Measurements from ENCODE around the gene UMAD1.

The UMAD1 gene

DNA sequence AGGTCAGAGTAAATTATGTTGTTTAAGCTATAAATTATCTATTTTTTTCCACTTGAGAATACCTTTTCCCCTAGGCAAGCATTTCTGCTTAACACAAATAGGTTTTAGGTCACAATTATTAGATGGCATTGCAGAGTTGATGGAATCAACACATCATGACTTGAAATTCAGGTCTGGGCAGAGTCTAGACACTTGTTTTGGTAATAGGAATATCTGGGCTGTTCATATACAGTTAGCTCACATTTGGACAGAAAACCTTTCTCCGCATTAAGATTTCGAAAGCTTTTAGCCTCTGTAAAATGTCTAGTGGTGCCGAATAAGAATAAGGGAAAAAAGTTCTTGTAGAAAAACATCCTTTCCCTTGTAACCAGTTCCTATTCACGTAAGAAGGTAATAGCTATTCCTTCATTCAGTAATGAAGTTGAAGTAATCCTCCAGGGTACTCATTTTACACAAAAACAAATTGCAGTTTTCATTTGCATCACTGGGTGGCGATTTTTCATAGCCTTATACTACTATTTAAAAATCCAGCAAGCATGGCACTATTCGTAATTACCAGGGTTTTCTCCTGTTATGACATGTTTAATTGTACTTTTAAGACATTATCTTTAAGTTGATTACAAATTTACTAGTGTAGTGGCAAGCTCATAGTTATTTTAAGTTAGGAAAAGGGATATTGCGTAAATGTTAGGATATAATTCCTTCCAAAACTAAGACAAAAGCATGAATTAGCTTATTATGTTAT is 40.8 kb downstream of the UMAD1 start:
- TF ChIP-seq NFIC (IDR thresholded peaks at IDR 0.05) = no peak
- TF ChIP-seq EP300 (IDR thresholded peaks at IDR 0.05; ENCODE audit: borderline replicate concordance) = no peak
- TF ChIP-seq, protein P1, sequence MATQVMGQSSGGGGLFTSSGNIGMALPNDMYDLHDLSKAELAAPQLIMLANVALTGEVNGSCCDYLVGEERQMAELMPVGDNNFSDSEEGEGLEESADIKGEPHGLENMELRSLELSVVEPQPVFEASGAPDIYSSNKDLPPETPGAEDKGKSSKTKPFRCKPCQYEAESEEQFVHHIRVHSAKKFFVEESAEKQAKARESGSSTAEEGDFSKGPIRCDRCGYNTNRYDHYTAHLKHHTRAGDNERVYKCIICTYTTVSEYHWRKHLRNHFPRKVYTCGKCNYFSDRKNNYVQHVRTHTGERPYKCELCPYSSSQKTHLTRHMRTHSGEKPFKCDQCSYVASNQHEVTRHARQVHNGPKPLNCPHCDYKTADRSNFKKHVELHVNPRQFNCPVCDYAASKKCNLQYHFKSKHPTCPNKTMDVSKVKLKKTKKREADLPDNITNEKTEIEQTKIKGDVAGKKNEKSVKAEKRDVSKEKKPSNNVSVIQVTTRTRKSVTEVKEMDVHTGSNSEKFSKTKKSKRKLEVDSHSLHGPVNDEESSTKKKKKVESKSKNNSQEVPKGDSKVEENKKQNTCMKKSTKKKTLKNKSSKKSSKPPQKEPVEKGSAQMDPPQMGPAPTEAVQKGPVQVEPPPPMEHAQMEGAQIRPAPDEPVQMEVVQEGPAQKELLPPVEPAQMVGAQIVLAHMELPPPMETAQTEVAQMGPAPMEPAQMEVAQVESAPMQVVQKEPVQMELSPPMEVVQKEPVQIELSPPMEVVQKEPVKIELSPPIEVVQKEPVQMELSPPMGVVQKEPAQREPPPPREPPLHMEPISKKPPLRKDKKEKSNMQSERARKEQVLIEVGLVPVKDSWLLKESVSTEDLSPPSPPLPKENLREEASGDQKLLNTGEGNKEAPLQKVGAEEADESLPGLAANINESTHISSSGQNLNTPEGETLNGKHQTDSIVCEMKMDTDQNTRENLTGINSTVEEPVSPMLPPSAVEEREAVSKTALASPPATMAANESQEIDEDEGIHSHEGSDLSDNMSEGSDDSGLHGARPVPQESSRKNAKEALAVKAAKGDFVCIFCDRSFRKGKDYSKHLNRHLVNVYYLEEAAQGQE (IDR thresholded peaks at IDR 0.05; ENCODE audit: low read depth) = no peak
- no peak for TF ChIP-seq TCF12 (IDR thresholded peaks at IDR 0.05; ENCODE audit: low read depth)
- peak; percentile 72 for TF ChIP-seq RAD21 (IDR thresholded peaks at IDR 0.05; ENCODE audit: low read depth)
- TF ChIP-seq, protein P2, sequence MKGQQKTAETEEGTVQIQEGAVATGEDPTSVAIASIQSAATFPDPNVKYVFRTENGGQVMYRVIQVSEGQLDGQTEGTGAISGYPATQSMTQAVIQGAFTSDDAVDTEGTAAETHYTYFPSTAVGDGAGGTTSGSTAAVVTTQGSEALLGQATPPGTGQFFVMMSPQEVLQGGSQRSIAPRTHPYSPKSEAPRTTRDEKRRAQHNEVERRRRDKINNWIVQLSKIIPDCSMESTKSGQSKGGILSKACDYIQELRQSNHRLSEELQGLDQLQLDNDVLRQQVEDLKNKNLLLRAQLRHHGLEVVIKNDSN (IDR thresholded peaks at IDR 0.05) = no peak
- no peak for TF ChIP-seq YY1 (IDR thresholded peaks at IDR 0.05; ENCODE audit: low read depth)
- TF ChIP-seq TAF1 (IDR thresholded peaks at IDR 0.05; ENCODE audit: low read depth) = no peak

DNA sequence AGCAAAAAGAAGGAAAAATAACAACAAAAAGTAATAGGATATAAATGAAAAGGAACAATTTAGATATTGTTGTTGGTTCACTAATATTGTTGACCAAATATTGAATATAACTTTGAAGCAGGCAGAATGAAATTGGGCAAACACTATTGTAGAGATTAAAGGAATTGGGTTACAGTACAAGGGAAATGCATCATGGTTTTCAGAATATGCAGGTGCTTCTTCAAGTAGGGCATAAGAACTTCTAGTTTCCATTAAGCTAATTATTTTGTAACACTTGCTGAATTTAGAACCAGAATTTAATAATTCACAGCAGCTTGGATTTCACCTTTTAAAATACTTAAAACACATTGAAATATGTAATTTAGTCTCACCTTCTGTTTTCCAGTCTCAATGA is 41.4 kb downstream of the UMAD1 start:
- TF ChIP-seq, protein P2 (IDR thresholded peaks at IDR 0.05) = no peak

GRCh38 chr7:7682861-7683260 is 42.3 kb downstream of the UMAD1 start:
- TF ChIP-seq TEAD4 (IDR thresholded peaks at IDR 0.05) (no peak), EP300 (IDR thresholded peaks at IDR 0.05; ENCODE audit: borderline replicate concordance) (no peak), EGR1 (IDR thresholded peaks at IDR 0.05) (no peak), TAF1 (IDR thresholded peaks at IDR 0.05; ENCODE audit: low read depth) (no peak), YY1 (IDR thresholded peaks at IDR 0.05; ENCODE audit: low read depth) (no peak), TCF12 (IDR thresholded peaks at IDR 0.05; ENCODE audit: low read depth) (no peak), CEBPB (IDR thresholded peaks at IDR 0.05) (no peak), FOXM1 (IDR thresholded peaks at IDR 0.05; ENCODE audit: borderline replicate concordance, low read depth) (no peak), ZBTB7A (IDR thresholded peaks at IDR 0.05; ENCODE audit: low read depth) (no peak), CREB1 (IDR thresholded peaks at IDR 0.05; ENCODE audit: low read depth) (no peak), NFIC (IDR thresholded peaks at IDR 0.05) (no peak)
- TF ChIP-seq, protein P3, sequence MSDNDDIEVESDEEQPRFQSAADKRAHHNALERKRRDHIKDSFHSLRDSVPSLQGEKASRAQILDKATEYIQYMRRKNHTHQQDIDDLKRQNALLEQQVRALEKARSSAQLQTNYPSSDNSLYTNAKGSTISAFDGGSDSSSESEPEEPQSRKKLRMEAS (IDR thresholded peaks at IDR 0.05) = no peak
- TF ChIP-seq, protein P2 (IDR thresholded peaks at IDR 0.05) = no peak

GRCh38 chr7:7686811-7687508 is 46.4 kb downstream of the UMAD1 start:
- TF ChIP-seq EP300 (IDR thresholded peaks at IDR 0.05; ENCODE audit: borderline replicate concordance) = no peak
- TF ChIP-seq NFIC (IDR thresholded peaks at IDR 0.05) = no peak
- TF ChIP-seq, protein P1 (IDR thresholded peaks at IDR 0.05; ENCODE audit: low read depth) = no peak
- no peak for TF ChIP-seq ZBTB7A (IDR thresholded peaks at IDR 0.05; ENCODE audit: low read depth)
- no peak for TF ChIP-seq TCF12 (IDR thresholded peaks at IDR 0.05; ENCODE audit: low read depth)
- TF ChIP-seq CEBPB (IDR thresholded peaks at IDR 0.05) = no peak
- TF ChIP-seq, protein P2 (IDR thresholded peaks at IDR 0.05) = no peak
- no peak for TF ChIP-seq EGR1 (IDR thresholded peaks at IDR 0.05)
- TF ChIP-seq YY1 (IDR thresholded peaks at IDR 0.05; ENCODE audit: low read depth) = no peak
- no peak for TF ChIP-seq RAD21 (IDR thresholded peaks at IDR 0.05; ENCODE audit: low read depth)
- no peak for TF ChIP-seq TAF1 (IDR thresholded peaks at IDR 0.05; ENCODE audit: low read depth)
- no peak for TF ChIP-seq FOXM1 (IDR thresholded peaks at IDR 0.05; ENCODE audit: borderline replicate concordance, low read depth)
- no peak for TF ChIP-seq TEAD4 (IDR thresholded peaks at IDR 0.05)
- TF ChIP-seq, protein P3 (IDR thresholded peaks at IDR 0.05) = no peak
- no peak for TF ChIP-seq CREB1 (IDR thresholded peaks at IDR 0.05; ENCODE audit: low read depth)

DNA sequence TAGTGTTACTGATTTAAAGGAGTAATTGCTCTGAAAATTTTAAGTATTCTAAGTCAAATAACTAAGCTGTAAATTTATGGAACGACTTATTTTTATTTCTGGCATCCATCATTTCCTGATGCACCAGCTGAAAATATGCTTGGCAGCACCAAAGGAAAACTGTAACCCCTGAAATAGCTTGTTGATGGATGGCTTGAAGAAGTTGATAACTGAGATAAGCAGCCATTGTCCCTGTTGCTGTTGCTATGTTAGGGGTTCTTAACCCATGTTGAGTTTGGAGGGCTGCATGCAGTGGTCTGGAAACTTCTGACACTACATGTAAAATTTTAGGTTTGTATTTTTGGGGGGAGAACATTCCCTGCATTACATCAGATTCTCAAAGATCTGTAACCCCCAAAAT is 47.2 kb downstream of the UMAD1 start:
- TF ChIP-seq, protein P2 (IDR thresholded peaks at IDR 0.05) = no peak
- no peak for TF ChIP-seq YY1 (IDR thresholded peaks at IDR 0.05; ENCODE audit: low read depth)
- TF ChIP-seq TCF12 (IDR thresholded peaks at IDR 0.05; ENCODE audit: low read depth) = no peak
- TF ChIP-seq CEBPB (IDR thresholded peaks at IDR 0.05) = no peak
- no peak for TF ChIP-seq TAF1 (IDR thresholded peaks at IDR 0.05; ENCODE audit: low read depth)
- TF ChIP-seq FOXM1 (IDR thresholded peaks at IDR 0.05; ENCODE audit: borderline replicate concordance, low read depth) = no peak
- TF ChIP-seq RAD21 (IDR thresholded peaks at IDR 0.05; ENCODE audit: low read depth) = no peak
- no peak for TF ChIP-seq EP300 (IDR thresholded peaks at IDR 0.05; ENCODE audit: borderline replicate concordance)
- TF ChIP-seq TEAD4 (IDR thresholded peaks at IDR 0.05) = no peak
- TF ChIP-seq NFIC (IDR thresholded peaks at IDR 0.05) = no peak
- TF ChIP-seq EGR1 (IDR thresholded peaks at IDR 0.05) = no peak
- TF ChIP-seq, protein P1 (IDR thresholded peaks at IDR 0.05; ENCODE audit: low read depth) = no peak
- TF ChIP-seq, protein P3 (IDR thresholded peaks at IDR 0.05) = no peak

Measured in Ishikawa (cell line).